Thyroid gland (tissue), 4 donors: ENCODE data around the gene SYNGAP1.

Source experiments
- POLR2A ChIP-seq, 2 donors: fragments of 450-650 bp; IDR thresholded peaks; one replicate each; pipeline ENCODE4 v1.6.1; 2017; ENCODE audit warnings: antibody characterized with exemption in 2 of 2, mild to moderate bottlenecking in 2 of 2, moderate library complexity in 1 of 2
- TF ChIP-seq, protein P1 (sequence below), 6 experiments: fragments of 200-600 bp in 3 of 6; fragments of 450-650 bp in 3 of 6; sonication (generic) in 3 of 6; IDR thresholded peaks; one replicate each; pipeline ENCODE4 v1.5.1; 2016 to 2019; ENCODE audit warnings: antibody characterized with exemption in 6 of 6, mild to moderate bottlenecking in 2 of 6, inconsistent platforms in 1 of 6, moderate library complexity in 1 of 6

DNA sequence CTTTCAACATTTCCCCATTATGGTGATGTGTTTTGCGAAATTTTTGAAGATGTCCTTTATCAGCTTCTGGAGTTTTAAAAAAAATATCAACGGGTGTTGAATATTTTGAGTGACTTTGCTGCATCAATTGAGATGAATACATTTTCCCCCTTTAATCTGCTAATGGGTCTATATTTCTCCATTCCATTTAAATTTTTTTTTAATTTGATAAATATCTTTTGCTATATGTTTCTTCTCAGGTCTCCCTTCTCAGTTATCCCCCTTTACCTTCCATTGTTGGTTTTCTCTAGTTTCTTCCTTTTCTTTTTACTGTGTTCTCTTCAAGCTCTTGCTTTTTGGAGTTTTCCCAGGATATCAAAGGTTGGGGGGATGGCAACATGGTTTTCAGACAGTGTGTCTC is 29.7 kb upstream of the SYNGAP1 start:
- no peak for TF ChIP-seq POLR2A (IDR thresholded peaks at IDR 0.05)
- TF ChIP-seq, protein P1, sequence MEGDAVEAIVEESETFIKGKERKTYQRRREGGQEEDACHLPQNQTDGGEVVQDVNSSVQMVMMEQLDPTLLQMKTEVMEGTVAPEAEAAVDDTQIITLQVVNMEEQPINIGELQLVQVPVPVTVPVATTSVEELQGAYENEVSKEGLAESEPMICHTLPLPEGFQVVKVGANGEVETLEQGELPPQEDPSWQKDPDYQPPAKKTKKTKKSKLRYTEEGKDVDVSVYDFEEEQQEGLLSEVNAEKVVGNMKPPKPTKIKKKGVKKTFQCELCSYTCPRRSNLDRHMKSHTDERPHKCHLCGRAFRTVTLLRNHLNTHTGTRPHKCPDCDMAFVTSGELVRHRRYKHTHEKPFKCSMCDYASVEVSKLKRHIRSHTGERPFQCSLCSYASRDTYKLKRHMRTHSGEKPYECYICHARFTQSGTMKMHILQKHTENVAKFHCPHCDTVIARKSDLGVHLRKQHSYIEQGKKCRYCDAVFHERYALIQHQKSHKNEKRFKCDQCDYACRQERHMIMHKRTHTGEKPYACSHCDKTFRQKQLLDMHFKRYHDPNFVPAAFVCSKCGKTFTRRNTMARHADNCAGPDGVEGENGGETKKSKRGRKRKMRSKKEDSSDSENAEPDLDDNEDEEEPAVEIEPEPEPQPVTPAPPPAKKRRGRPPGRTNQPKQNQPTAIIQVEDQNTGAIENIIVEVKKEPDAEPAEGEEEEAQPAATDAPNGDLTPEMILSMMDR (IDR thresholded peaks at IDR 0.05), result no peak
